Adrenal gland (tissue), 5 donors: Measurements from ENCODE around the gene HMCN2.

ENCODE experiments used
- POLR2A ChIP-seq, 2 donors: fragments of 450-650 bp; IDR thresholded peaks; one replicate each; pipeline ENCODE4 v1.6.1; 2017; ENCODE audit warnings: antibody characterized with exemption in 2 of 2, mild to moderate bottlenecking in 2 of 2, moderate library complexity in 1 of 2
- TF ChIP-seq, protein P1 (sequence below), 6 experiments: fragments of 450-650 bp in 4 of 6; fragments of 200-600 bp in 2 of 6; sonication (generic) in 1 of 6; IDR thresholded peaks; 1 replicate in 5 of 6; 2 replicates in 1 of 6; pipeline versions ENCODE4 v1.5.1 to v1.8.0; 2016 to 2021; ENCODE audit warnings: antibody characterized with exemption in 6 of 6, mild to moderate bottlenecking in 2 of 6, moderate library complexity in 1 of 6
- donor health status: DM: no; HTN: no; CAD: no.

DNA sequence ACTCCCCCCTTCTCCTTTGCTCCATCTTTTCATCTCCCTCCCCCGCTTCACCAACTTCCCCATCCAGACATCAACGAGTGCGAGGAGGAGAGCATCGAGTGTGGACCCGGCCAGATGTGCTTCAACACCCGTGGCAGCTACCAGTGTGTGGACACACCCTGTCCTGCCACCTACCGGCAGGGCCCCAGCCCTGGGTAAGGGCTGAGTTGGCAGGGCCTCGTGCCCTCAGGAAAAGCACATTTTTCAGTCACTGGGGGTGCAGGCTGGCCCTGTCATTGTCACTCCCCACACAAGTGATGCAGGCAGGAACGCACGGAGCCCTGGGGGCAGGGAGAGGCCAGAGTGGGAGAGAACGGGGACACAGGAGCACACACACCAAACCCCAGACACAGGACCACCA, 166.8 kb downstream of the HMCN2 start:
- TF ChIP-seq, protein P1, sequence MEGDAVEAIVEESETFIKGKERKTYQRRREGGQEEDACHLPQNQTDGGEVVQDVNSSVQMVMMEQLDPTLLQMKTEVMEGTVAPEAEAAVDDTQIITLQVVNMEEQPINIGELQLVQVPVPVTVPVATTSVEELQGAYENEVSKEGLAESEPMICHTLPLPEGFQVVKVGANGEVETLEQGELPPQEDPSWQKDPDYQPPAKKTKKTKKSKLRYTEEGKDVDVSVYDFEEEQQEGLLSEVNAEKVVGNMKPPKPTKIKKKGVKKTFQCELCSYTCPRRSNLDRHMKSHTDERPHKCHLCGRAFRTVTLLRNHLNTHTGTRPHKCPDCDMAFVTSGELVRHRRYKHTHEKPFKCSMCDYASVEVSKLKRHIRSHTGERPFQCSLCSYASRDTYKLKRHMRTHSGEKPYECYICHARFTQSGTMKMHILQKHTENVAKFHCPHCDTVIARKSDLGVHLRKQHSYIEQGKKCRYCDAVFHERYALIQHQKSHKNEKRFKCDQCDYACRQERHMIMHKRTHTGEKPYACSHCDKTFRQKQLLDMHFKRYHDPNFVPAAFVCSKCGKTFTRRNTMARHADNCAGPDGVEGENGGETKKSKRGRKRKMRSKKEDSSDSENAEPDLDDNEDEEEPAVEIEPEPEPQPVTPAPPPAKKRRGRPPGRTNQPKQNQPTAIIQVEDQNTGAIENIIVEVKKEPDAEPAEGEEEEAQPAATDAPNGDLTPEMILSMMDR (IDR thresholded peaks at IDR 0.05), result no peak
- TF ChIP-seq POLR2A (IDR thresholded peaks at IDR 0.05), result no peak
